Measurements from ENCODE around the gene XKRX.

DNA sequence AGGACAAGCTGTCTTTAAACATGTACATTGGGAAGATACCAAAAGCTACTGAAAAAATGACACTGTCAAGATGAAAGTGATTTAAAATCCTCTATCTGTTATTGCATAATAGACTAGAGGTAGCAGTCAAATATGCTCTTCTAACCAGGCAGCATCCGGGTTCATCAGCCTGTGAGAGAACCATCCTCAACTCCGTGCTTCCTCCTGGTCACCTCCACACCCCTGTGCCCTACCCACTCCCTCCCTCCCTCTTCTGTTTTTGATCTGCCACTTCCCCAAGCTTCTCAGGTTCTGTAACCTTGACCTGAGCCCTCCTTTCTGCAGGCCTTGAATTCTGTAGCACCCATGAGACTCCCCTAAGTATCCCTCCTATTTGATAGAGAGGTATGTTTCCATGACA is 60.4 kb downstream of the XKRX start:
- TF ChIP-seq POLR2AphosphoS5 (IDR thresholded peaks at IDR 0.05) = no peak
- TF ChIP-seq, protein P1, sequence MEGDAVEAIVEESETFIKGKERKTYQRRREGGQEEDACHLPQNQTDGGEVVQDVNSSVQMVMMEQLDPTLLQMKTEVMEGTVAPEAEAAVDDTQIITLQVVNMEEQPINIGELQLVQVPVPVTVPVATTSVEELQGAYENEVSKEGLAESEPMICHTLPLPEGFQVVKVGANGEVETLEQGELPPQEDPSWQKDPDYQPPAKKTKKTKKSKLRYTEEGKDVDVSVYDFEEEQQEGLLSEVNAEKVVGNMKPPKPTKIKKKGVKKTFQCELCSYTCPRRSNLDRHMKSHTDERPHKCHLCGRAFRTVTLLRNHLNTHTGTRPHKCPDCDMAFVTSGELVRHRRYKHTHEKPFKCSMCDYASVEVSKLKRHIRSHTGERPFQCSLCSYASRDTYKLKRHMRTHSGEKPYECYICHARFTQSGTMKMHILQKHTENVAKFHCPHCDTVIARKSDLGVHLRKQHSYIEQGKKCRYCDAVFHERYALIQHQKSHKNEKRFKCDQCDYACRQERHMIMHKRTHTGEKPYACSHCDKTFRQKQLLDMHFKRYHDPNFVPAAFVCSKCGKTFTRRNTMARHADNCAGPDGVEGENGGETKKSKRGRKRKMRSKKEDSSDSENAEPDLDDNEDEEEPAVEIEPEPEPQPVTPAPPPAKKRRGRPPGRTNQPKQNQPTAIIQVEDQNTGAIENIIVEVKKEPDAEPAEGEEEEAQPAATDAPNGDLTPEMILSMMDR (IDR thresholded peaks at IDR 0.05) = no peak
